Hematopoietic multipotent progenitor cell treated with erythropoietin and hydrocortisone succinate and interleukin-3 and kit ligand, for 15 days (in vitro differentiated cells): ENCODE data around the gene NRSN2.
"Not testable (repeated sequence)": the region's sequence is repeated elsewhere in the genome, so short reads cannot be mapped to it uniquely, and the experiment has no call there.

Experiments
- DNase-seq: peaks from one replicate; pipeline ENCODE4 v3.0.0-alpha.2; 2015; ENCODE audit warnings: low spot score

NRSN2 gene

DNA sequence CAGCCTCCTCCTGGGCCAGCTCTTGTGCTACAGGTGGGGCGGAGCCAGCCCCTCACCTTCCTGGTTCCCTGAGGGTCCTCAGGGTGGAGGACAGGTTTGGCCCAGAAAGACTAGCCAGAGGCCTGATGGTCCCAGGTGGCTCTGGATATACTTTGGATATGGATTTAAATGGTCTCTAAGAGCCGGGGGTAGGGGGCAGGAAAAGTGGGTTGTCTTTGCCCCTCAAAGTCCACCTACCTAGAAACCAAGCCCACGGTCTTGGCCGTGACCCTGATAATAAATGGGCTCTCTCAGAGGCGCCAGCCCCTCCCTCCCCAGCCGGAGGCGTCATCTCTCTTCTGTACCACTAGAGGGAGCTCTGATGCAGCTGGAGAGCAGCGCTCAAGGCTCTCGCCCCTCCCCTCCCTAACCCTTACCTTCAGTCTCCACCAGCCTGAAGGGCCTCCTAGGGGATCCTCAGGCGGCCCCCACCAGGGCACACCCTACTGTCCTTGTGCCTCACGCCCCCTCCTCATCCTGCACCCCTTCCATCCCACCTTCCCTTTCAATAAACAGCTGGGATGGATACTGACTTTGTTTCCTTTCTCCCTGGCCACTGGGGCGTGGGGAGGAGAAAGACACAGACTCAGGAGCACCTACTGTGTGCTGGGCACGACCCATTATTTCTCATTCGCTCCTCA lies 7.5 kb downstream of the NRSN2 start:
- peak; percentile 86 for DNase-seq

DNA sequence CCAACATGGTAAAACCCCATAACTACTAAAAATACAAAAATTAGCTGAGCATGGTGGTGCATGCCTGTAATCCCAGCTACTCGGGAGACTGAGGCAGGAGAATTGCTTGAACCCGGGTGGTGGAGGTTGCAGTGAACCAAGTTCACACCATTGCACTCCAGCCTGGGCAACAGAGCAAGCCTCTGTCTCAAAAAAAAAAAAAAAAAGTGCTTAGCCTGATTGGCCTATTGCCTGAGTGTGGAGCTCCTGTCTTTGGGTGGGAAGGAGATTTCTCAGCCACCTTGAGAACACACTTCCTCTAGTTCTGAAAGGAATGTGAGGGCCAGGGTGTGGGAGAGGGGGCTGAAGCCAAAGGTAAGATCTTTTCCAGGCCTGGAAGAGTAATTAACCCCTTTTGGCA lies 9.2 kb downstream of the NRSN2 start:
- DNase-seq = not testable (repeated sequence)

GRCh38 chr20:356745-357144 lies 9.8 kb downstream of the NRSN2 start:
- no peak for DNase-seq

GRCh38 chr20:358891-359555 lies 12.1 kb downstream of the NRSN2 start:
- DNase-seq = no peak

DNA sequence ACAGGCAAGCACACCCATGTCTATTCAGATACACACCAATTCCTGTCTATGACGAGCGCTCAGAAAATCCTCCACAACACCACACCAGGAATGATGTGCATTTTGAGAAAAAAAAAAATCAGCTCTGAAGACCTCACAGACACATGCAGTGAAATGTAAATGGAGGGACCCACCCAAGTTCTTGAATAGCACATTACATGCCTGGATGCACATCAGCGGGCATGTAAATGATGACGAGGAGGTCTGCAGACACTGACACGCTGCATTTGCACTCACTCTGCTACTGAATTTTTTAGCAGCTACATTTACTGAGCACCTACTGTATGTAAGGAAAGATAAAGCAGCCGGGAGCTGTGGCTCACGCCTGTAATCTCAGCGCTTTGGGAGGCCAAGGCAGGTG lies 14.7 kb downstream of the NRSN2 start:
- no peak for DNase-seq

DNA sequence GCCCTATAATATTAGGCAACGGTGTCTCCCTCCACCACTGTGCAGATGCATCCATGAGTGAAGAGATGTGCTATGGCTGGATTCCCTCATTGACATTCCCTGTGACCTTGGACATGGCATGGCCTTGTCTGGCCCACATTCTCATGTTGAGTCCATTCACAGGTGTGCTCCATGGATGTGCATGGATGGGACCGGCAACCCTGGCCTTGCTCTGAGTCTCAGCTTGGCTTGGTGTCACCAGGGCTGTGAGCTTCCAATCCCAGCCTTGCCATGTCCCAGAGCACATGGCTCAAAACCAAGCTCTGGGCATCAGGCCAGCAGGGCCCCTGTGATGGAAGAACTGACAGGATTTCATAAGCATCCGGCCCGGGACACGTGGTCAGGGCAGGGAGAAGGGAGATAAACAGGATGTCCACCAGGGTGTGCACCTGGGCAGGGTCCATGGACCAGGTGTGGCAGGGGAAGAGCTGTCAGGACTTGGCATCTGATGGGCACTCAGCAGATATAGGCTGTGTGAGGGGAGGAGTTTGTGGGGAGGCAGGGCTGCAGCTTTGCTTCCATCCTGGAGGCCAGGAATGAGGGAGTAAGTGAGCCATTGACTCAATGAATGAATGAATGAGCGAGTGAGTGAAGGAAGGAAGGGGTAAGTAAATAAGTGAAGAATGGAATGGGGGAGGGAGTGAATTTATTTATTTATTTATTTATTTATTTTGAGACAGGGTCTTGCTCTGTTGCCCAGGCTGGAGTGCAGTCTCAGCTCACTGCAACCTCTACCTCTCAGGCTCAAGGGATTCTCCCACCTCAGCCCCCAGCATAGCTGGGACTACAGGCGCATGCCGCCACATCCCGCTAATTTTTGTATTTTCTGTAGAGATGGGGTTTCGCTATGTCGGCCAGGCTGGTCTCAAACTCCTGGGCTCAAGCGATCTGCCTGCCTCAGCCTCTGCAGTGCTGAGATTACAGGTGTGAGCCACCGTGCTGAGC lies 15.7 kb downstream of the NRSN2 start:
- peak; percentile 32 for DNase-seq

DNA sequence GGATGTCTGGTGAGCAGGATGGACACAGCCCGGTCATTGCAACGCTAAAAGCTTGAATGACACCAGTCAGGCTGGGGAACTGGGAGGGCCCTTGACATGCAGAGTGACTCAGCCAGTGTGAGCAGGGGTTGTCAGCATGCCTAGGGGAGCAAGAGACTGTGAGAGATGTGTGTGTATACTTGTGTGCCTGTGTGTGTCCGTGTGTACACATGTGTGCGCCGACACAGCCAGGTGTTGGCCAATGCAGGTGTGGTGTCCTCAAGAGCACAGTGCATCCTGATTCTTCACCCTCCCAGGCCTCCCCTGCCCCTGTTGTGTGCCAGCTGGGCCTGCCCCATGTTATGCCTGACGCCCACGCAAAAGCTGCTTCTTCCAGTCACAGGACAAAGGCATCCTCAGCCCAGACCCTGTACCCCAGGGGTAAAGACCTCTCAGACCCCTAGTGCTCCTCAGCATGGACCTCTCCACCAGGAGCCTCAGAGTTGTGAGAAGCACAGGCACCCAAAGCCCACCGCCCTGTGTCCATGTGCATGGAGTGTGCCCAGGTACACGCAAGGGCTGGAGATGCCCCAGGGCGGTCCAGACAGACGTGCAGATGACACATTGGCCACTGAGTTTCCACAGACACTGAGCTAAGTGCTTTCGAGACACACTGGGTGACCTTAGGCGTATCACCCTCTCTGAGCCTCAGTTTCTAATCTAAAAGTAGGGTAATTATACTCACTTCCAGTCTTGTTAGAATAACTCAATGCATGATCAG lies 16.6 kb downstream of the NRSN2 start:
- DNase-seq = no peak

- DNase-seq = peak; percentile 73
Measured at GRCh38 chr20:364905-365794, 18.2 kb downstream of the NRSN2 start.

DNA sequence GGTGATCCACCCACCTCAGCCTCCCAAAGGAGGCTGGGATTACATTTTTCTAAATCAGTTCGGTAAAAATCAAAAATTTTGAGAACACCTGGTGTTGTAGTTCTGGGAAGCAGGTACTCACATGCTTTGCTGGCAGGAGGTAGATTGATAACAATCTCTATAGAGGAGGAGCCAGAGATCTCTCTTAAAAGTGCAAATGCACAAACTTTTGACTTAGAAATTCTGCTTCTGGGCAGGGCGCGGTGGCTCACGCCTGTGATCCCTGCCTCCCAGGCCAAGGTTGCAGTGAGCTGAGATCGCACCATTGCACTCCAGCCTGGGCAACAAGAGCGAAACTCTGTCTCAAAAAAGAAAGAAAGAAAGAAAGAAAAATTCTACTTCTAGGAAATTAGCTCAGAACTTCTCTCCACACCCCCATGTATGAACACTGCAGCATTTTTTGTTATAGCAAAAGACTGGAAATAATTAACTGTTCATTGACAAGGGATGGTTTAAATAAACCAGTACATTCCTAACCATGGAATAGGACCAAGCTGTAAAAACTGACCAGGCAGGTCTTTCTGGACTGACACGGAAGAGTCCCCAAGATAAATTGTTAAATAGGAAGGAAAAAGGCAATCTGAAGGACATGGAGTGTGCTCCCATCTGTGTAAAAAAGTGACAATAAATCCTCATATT lies 19.3 kb downstream of the NRSN2 start:
- DNase-seq = no peak

DNA sequence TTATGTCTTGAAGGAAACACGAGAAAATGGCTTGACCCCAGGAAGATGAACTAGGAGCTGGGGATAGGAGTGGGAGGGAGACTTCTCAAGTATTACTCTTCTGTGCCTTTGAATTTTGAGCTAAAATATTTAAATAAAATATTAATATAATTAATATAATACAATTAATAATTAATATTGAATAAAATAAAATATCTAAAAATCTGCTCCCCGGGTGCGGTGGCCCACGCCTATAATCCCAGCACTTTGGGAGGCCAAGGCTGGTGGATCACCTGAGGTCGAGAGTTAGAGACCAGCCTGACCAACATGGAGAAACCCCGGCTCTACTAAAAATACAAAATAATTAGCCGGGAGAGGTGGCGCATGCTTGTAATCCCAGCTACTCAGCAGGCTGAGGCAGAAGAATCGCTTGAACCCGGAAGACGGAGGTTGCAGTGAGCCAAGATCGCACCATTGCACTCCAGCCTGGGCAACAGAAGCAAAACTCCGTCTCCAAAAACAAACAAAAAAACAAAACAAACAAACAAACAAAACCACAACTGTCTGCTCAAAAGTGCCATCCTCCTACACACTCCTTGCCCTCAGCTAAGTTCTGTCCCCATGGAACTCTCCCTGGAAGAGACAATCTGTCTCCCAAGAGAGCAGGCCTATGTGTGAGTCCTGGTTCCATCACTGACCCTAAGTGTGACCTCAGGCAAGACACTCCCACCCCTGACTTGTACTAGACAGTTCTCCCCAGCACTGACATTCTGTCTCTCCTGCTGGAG lies 20.0 kb downstream of the NRSN2 start:
- no peak for DNase-seq

GRCh38 chr20:367486-367887 lies 20.6 kb downstream of the NRSN2 start:
- DNase-seq = no peak

- DNase-seq = no peak
Measured at GRCh38 chr20:368915-369314, 22.0 kb downstream of the NRSN2 start.

GRCh38 chr20:370151-370600 lies 23.3 kb downstream of the NRSN2 start:
- no peak for DNase-seq

DNA sequence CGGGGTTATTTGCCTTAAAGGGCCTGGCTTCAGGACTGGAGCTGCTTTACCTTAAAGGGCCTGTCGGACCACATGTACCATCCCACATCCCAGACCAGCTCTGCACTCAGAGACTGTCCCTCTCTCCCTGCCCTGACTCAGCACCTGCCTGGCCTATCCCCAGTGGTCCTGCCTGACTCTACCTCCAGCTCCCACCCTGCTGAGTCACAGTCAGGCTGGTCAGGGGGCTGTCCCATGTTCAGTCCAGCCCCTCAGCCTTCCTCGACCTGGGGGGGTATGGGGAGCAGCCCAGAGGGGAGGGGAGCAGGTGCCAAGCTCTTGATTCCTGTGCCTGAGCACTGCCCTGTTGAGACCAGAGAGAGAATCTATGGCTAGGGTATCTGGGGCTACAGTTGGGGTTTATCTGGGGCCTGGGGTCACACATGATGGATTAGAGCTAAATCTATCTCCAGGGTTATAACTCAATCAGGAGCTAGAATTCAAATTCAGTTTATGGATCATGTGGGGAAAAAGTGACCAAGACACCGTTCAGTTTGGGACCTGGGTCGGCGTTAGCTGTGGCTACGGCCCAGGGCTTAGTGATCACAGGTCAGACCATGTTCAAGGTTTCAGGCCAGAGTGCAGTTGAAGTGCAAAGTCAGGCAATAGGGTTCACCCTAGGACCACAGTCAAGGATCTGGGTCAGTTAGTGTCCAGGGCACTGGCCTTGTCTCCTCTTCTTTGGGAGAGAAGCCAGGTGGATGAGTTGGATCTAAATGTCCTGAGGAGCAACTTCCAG lies 24.3 kb downstream of the NRSN2 start:
- no peak for DNase-seq

GRCh38 chr20:371755-372542 lies 25.0 kb downstream of the NRSN2 start:
- DNase-seq = no peak

DNA sequence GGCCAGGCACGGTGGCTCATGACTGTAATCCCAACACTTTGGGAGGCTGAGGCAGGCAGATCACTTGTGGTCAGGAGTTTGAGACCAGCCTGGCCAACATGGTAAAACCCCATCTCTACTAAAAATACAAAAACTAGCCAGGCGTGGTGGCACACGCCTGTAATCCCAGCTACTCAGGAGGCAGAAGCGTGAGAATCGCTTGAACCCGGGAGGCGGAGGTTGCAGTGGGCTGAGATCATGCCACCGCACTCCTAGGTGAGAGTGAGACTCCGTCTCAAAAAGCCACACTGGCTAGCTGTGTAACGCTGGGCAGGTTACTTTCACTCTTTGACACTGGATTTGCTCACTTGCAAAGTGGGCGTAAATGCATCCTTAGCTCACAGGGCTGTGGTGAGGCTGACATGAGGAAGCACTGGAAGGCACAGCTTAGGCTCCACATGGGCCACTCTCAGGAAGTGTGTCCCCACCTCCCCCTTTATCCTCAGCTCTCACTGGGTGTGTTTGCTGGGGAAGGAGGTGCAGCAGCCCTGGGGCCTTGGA lies 25.7 kb downstream of the NRSN2 start:
- DNase-seq = not testable (repeated sequence)

DNA sequence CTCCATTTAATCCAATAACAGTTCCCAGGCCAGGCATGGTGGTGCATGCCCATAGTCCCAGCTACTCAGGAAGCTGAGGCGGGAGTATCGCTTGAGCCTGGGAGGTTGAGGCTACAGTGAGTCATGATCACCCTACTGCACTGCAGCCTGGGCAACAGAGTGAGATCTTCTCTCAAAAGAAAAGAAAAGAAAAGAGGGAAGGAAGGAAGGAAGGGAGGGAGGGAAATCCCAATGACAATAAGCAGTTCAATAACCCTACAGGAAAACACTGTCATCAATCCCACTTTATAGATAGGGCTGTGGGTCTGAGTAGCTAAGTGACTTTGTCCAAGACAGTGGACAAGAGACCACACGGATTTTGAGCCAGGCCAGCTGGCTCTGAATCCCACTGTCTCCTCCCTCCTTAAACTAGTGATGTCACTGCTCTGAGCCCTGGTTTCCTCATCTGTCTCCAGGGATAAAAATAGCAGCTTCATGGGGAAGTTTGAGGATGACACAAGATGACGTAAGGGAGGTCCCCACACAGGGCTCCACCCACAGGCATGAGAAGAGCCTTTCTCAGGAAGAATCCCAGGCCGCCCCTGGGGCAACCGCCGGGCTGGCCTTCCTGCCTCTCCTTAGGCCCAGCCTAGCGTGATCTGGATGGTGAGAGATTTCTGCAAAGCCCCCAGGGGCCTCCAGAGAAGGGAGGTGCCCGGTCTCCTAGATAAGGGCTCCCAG lies 26.4 kb downstream of the NRSN2 start:
- DNase-seq = no peak
